ENCODE results near the gene BCKDHA.

DNA sequence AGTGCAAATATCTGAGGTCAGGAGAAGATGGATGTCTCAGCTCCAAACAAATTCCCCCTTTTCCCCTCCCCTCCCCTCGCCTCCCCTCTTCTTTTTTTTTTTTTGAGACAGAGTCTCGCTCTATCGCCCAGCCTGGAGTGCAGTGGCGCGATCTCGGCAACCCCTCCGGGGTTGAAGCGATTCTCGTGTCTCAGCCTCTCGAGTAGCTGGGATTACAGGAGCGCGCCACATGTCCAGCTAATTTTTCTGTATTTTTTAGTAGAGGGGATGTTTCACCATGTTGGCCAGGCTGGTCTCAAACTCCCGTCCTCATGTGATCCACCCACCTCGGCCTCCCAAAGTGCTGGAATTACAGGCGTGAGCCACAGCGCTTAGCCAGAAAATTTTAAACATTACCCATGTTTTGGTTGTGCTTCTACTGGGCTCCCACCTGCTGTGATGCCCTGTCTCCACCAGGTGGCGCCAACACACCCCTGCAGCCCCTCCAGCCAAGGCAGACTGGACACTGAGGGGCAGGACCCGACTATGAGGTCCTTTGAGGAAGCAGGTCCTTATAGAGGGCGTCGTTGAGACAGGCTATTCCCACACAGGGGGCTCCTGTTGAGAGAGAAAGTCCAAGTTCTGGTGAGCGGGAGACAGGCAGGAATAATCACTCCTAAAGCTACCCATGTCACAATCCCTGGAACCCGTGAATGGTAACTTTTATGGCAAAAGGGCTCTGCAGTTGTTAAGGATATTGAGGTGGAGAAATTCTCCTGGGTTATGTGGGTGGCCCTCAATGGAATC is 51.7 kb downstream of the BCKDHA start:
- peak; percentile 87 to 99 (median 91) for TF ChIP-seq CTCF (IDR thresholded peaks at IDR 0.05)
- TF ChIP-seq POLR2A (IDR thresholded peaks at IDR 0.05): no peak
